IPS-15b (cell line): ENCODE data around the gene PLVAP.
A peak's percentile ranks its signal among the peaks of the same experiment; 100 is the strongest.

ENCODE experiments used
- H3K27me3 ChIP-seq: one replicate; pipeline ENCODE4 v1.6.1; 2013; ENCODE audit warnings: low read length; ENCODE audit not compliant: control insufficient read depth, insufficient read depth
- H3K36me3 ChIP-seq: one replicate; pipeline ENCODE4 v1.6.1; 2013; ENCODE audit warnings: low read length; ENCODE audit not compliant: control insufficient read depth, insufficient read depth
- H3K4me1 ChIP-seq: one replicate; pipeline ENCODE4 v1.6.1; 2013; ENCODE audit warnings: mild to moderate bottlenecking, low read length; ENCODE audit not compliant: control insufficient read depth, insufficient read depth
- H3K4me3 ChIP-seq: one replicate; pipeline ENCODE4 v1.5.1; 2013; ENCODE audit warnings: low read depth, low read length
- H3K9ac ChIP-seq: one replicate; pipeline ENCODE4 v1.6.1; 2013; ENCODE audit warnings: low read depth, mild to moderate bottlenecking, low read length
- H3K9me3 ChIP-seq: one replicate; pipeline ENCODE4 v1.6.1; 2013; ENCODE audit warnings: mild to moderate bottlenecking, low read length; ENCODE audit not compliant: control insufficient read depth, insufficient read depth

Gene PLVAP

GRCh38 chr19:17321655-17322489 is 55.3 kb downstream of the PLVAP start:
- H3K9me3 ChIP-seq = no peaks in the 10 kb centered on the region
- no peaks in the 10 kb centered on the region for H3K27me3 ChIP-seq
- no peak overlapping the region for H3K9ac ChIP-seq
- no peak overlapping the region for H3K4me3 ChIP-seq
- no peaks in the 10 kb centered on the region for H3K4me1 ChIP-seq
- peaks cover 35% of the 10 kb centered on the region for H3K36me3 ChIP-seq

GRCh38 chr19:17320435-17320834 is 56.7 kb downstream of the PLVAP start:
- Histone ChIP-seq H3K9ac (no peak overlapping the region), H3K4me3 (no peak overlapping the region), H3K4me1 (no peaks in the 10 kb centered on the region), H3K9me3 (no peaks in the 10 kb centered on the region), H3K27me3 (no peaks in the 10 kb centered on the region), H3K36me3 (peaks cover 41% of the 10 kb centered on the region)

GRCh38 chr19:17319473-17320238 is 57.5 kb downstream of the PLVAP start:
- Histone ChIP-seq H3K36me3 (peaks cover 38% of the 10 kb centered on the region), H3K9ac (no peak overlapping the region), H3K4me1 (no peaks in the 10 kb centered on the region), H3K27me3 (no peaks in the 10 kb centered on the region), H3K4me3 (no peak overlapping the region), H3K9me3 (no peaks in the 10 kb centered on the region)

GRCh38 chr19:17318966-17319365 is 58.2 kb downstream of the PLVAP start:
- Histone ChIP-seq H3K9ac (no peak overlapping the region), H3K36me3 (peaks cover 42% of the 10 kb centered on the region), H3K4me3 (no peak overlapping the region), H3K4me1 (no peaks in the 10 kb centered on the region), H3K9me3 (no peaks in the 10 kb centered on the region), H3K27me3 (no peaks in the 10 kb centered on the region)

- H3K4me1 ChIP-seq = no peaks in the 10 kb centered on the region
- H3K36me3 ChIP-seq = peaks cover 25% of the 10 kb centered on the region
- H3K9me3 ChIP-seq = no peaks in the 10 kb centered on the region
- no peak overlapping the region for H3K4me3 ChIP-seq
- H3K9ac ChIP-seq = no peak overlapping the region
- H3K27me3 ChIP-seq = no peaks in the 10 kb centered on the region
Measured at GRCh38 chr19:17314007-17314593, 63.0 kb downstream of the PLVAP start.

GRCh38 chr19:17312189-17313113 is 64.7 kb downstream of the PLVAP start:
- H3K9ac ChIP-seq = no peak overlapping the region
- H3K4me3 ChIP-seq = no peak overlapping the region
- H3K4me1 ChIP-seq = no peaks in the 10 kb centered on the region
- H3K27me3 ChIP-seq = no peaks in the 10 kb centered on the region
- H3K36me3 ChIP-seq = peaks cover 21% of the 10 kb centered on the region
- H3K9me3 ChIP-seq = no peaks in the 10 kb centered on the region

- H3K4me1 ChIP-seq = no peaks in the 10 kb centered on the region
- no peak overlapping the region for H3K4me3 ChIP-seq
- H3K27me3 ChIP-seq = no peaks in the 10 kb centered on the region
- peaks cover 19% of the 10 kb centered on the region for H3K36me3 ChIP-seq
- H3K9me3 ChIP-seq = no peaks in the 10 kb centered on the region
- no peak overlapping the region for H3K9ac ChIP-seq
Measured at GRCh38 chr19:17311455-17312188, 65.5 kb downstream of the PLVAP start.

GRCh38 chr19:17309965-17310461 is 67.1 kb downstream of the PLVAP start:
- Histone ChIP-seq H3K36me3 (peaks cover 12% of the 10 kb centered on the region), H3K27me3 (no peaks in the 10 kb centered on the region), H3K9ac (peak overlapping the region; percentile 60), H3K9me3 (no peaks in the 10 kb centered on the region), H3K4me3 (peak overlapping the region; percentile 94), H3K4me1 (no peaks in the 10 kb centered on the region)

GRCh38 chr19:17309198-17309964 is 67.8 kb downstream of the PLVAP start, which contains the start of gene DDA1:
TSS of gene DDA1 (plus strand) at chr19:17309563. CDS start at chr19:17309655, 92 bp downstream.
- H3K9me3 ChIP-seq = no peaks in the 10 kb centered on the region
- peak within 1 kb of the TSS; percentile 94 for H3K4me3 ChIP-seq
- peaks cover 2% of the 10 kb centered on the region for H3K4me1 ChIP-seq
- H3K9ac ChIP-seq = peak within 1 kb of the TSS; percentile 60
- peaks cover 7% of the 10 kb centered on the region for H3K36me3 ChIP-seq
- no peaks in the 10 kb centered on the region for H3K27me3 ChIP-seq

- Histone ChIP-seq H3K9ac (no peak overlapping the region), H3K9me3 (no peaks in the 10 kb centered on the region), H3K36me3 (peaks cover 5% of the 10 kb centered on the region), H3K4me1 (peaks cover 7% of the 10 kb centered on the region), H3K27me3 (no peaks in the 10 kb centered on the region), H3K4me3 (no peak overlapping the region)
Measured at GRCh38 chr19:17307876-17308377, 69.2 kb downstream of the PLVAP start.
